BLaER1 (cell line): ENCODE measurements around the gene DNAI1.

ENCODE experiments used
- H3K27ac ChIP-seq: shearing (Covaris generic); formaldehyde crosslinking; 2 replicates; pipeline ENCODE4 v1.8.1; 2022
- H3K27me3 ChIP-seq: shearing (Covaris generic); formaldehyde crosslinking; 2 replicates; pipeline ENCODE4 v1.8.1; 2022
- H3K36me3 ChIP-seq: shearing (Covaris generic); formaldehyde crosslinking; 2 replicates; pipeline ENCODE4 v1.8.1; 2022
- H3K4me1 ChIP-seq: shearing (Covaris generic); formaldehyde crosslinking; 2 replicates; pipeline ENCODE4 v1.8.1; 2022
- H3K4me2 ChIP-seq: shearing (Covaris generic); formaldehyde crosslinking; 2 replicates; pipeline ENCODE4 v1.8.1; 2022
- H3K4me3 ChIP-seq: shearing (Covaris generic); formaldehyde crosslinking; 2 replicates; pipeline ENCODE4 v1.8.1; 2022
- H3K9ac ChIP-seq: shearing (Covaris generic); formaldehyde crosslinking; 2 replicates; pipeline ENCODE4 v1.8.1; 2022
- H3K9me3 ChIP-seq: shearing (Covaris generic); formaldehyde crosslinking; 2 replicates; pipeline ENCODE4 v1.8.1; 2022
- H4K20me1 ChIP-seq: shearing (Covaris generic); formaldehyde crosslinking; 2 replicates; pipeline ENCODE4 v1.8.1; 2022
- Cebpa-rat ChIP-seq: shearing (Covaris generic); IDR thresholded peaks from 2 replicates; pipeline ENCODE4 v1.8.1; 2022

DNAI1 gene

DNA sequence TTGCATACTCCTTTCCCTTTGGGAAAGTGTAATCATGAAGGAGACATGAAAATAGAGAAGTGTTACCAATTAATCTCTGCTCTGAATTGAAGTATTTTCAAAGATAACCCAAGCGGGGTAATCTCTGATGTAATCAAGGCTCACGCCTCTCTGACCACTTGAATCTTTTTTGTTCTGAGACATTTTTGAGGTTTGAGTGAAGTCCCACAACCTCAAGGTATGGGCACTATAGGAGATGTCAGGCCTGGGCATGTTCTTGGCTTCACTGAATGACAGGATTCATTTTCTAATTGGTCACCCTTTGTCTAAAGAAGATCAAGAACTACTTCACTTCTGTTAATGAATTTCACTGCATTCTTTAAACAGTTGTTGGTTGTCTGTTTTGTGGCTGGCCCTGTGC lies 40.5 kb downstream of the DNAI1 start:
- Histone ChIP-seq H4K20me1 (peaks cover 16% of the 10 kb centered on the region; the same call in 1 of the 2 replicates), H3K4me2 (no peak overlapping the region), H3K4me1 (no peaks in the 10 kb centered on the region), H3K27ac (no peak overlapping the region), H3K36me3 (no peaks in the 10 kb centered on the region), H3K9ac (no peak overlapping the region), H3K27me3 (no peaks in the 10 kb centered on the region), H3K4me3 (no peak overlapping the region), H3K9me3 (no peaks in the 10 kb centered on the region)
- no peak for TF ChIP-seq Cebpa-rat

DNA sequence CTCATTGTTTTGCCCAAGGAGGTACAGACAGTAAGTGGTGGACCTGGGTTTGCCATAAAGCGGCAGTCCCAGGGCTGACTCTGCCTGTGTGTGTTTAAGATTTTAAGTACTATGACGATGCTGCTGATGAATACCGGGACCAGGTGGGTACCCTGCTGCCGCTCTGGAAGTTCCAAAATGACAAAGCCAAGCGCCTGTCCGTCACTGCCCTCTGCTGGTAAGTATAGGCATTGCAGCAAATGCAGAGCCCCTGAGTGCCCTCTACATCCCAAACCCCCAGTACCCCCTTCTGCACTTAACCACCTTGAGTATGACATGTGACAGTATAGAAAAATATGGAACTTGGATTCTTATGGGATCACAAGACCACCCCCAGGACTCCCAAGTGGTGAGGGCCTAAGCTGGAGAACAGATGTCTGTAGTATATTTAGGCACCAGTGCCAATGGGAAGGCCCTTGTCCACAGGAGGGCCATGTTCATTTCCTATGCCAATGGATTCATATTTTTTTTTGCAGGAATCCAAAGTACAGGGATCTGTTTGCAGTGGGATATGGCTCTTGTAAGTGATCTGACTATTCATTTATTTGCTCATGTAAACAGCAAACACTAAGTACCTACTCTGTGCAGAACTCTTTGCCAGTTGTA lies 42.1 kb downstream of the DNAI1 start:
- Histone ChIP-seq H3K9me3 (no peaks in the 10 kb centered on the region), H3K4me2 (no peak overlapping the region), H3K27me3 (no peaks in the 10 kb centered on the region), H4K20me1 (0 out of 2 replicates have a peak, but pooled peaks cover 7% of the 10 kb centered on the region), H3K4me3 (no peak overlapping the region), H3K27ac (no peak overlapping the region), H3K9ac (no peak overlapping the region), H3K4me1 (no peaks in the 10 kb centered on the region), H3K36me3 (no peaks in the 10 kb centered on the region)
- TF ChIP-seq Cebpa-rat = no peak

DNA sequence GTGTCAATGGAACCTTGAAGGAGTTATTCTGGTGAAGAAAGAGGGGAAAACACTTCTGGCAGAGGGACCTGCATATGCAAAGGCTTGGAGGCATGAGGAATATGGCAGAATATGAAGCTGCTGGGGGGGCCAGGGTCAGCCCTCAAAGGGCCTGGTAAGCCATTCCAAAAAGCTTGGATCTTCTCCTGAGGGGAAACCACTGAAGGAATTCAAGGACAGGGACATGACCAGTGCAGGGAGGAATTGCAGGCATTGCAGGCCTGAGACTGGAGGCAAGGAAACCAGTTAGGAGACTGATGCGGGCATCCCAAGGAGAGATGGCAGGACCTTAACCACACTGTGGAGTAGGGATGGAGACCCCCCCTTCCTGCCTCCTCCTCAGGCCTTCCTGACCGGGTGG lies 42.8 kb downstream of the DNAI1 start:
- Histone ChIP-seq H3K27me3 (no peaks in the 10 kb centered on the region), H3K9ac (no peak overlapping the region), H3K4me3 (no peak overlapping the region), H3K27ac (no peak overlapping the region), H4K20me1 (0 out of 2 replicates have a peak, but pooled peaks cover under 1% of the 10 kb centered on the region), H3K4me2 (no peak overlapping the region), H3K36me3 (no peaks in the 10 kb centered on the region), H3K4me1 (no peaks in the 10 kb centered on the region), H3K9me3 (no peaks in the 10 kb centered on the region)
- no peak for TF ChIP-seq Cebpa-rat

- Histone ChIP-seq H3K36me3 (no peaks in the 10 kb centered on the region), H3K4me2 (no peak overlapping the region)
These were observed 43.4 kb downstream of the DNAI1 start for GRCh38 chr9:34501889-34502425.

DNA sequence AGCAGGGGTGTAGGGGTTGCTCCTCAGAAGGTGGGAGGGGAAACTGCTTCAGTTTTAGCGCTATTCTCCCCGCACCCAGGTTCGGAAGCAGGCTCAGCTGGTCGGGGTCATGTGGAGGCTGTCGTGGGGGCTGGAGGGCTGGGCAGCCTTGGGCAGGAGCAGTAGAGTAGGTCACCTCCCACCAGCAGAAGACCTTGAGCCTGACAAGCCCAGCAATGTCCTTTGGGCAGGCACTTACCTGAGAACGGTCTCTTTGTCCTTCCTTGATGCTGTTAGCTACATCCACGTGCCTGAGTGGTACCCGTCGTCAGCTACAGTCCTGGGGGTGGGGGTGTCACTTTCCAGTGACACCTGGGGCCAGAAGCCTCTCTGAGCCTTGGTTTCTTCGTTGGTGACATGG lies 43.9 kb downstream of the DNAI1 start:
- Histone ChIP-seq H3K4me1 (no peaks in the 10 kb centered on the region), H3K9me3 (no peaks in the 10 kb centered on the region), H3K4me2 (no peak overlapping the region), H3K36me3 (no peaks in the 10 kb centered on the region), H3K27ac (no peak overlapping the region), H3K9ac (no peak overlapping the region), H3K4me3 (no peak overlapping the region), H4K20me1 (no peaks in the 10 kb centered on the region), H3K27me3 (no peaks in the 10 kb centered on the region)
- TF ChIP-seq Cebpa-rat = no peak

More at GRCh38 chr9:34501889-34502425, 43.4 kb downstream of the DNAI1 start:
- no peaks in the 10 kb centered on the region for H3K9me3 ChIP-seq
- H3K27ac ChIP-seq = no peak overlapping the region
- TF ChIP-seq Cebpa-rat = no peak
- H4K20me1 ChIP-seq = no peaks in the 10 kb centered on the region
- H3K4me3 ChIP-seq = no peak overlapping the region
- no peak overlapping the region for H3K9ac ChIP-seq
- no peaks in the 10 kb centered on the region for H3K27me3 ChIP-seq
- H3K4me1 ChIP-seq = no peaks in the 10 kb centered on the region

DNA sequence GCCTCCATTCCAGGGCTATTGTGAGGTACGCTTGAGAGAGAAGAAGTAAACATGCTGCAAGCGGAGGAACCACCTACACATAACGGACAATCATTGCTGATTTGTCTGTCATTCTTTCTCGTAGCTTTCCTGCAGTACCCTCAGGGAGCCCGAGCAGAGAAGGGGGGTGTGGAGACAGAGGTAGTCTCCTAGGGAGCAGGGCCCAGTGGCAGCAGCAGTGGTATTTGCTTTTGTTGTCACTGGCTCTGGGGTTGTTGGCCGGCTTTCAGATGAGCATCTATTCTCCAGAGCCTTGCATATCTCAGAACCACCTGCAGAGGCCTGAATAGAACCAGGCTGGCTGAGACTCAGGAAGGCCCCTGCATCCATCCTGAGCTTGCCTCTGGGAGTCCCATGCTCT lies 44.3 kb downstream of the DNAI1 start:
- no peaks in the 10 kb centered on the region for H3K4me1 ChIP-seq
- H3K9me3 ChIP-seq = no peaks in the 10 kb centered on the region
- no peaks in the 10 kb centered on the region for H3K27me3 ChIP-seq
- H3K36me3 ChIP-seq = no peaks in the 10 kb centered on the region
- H3K9ac ChIP-seq = no peak overlapping the region
- no peaks in the 10 kb centered on the region for H4K20me1 ChIP-seq
- TF ChIP-seq Cebpa-rat = no peak
- H3K4me3 ChIP-seq = no peak overlapping the region
- H3K27ac ChIP-seq = no peak overlapping the region
- no peak overlapping the region for H3K4me2 ChIP-seq

GRCh38 chr9:34503406-34503805 lies 44.8 kb downstream of the DNAI1 start:
- Histone ChIP-seq H3K36me3 (no peaks in the 10 kb centered on the region), H3K27me3 (no peaks in the 10 kb centered on the region), H3K4me1 (no peaks in the 10 kb centered on the region), H3K9me3 (no peaks in the 10 kb centered on the region), H3K4me2 (no peak overlapping the region), H3K9ac (no peak overlapping the region), H4K20me1 (no peaks in the 10 kb centered on the region), H3K4me3 (no peak overlapping the region), H3K27ac (no peak overlapping the region)
- TF ChIP-seq Cebpa-rat = no peak

GRCh38 chr9:34505370-34506120 lies 46.9 kb downstream of the DNAI1 start:
- no peak overlapping the region for H3K4me2 ChIP-seq
- no peak for TF ChIP-seq Cebpa-rat
- H3K27ac ChIP-seq = no peak overlapping the region
- H3K9ac ChIP-seq = no peak overlapping the region
- no peaks in the 10 kb centered on the region for H3K27me3 ChIP-seq
- no peaks in the 10 kb centered on the region for H3K9me3 ChIP-seq
- no peaks in the 10 kb centered on the region for H4K20me1 ChIP-seq
- no peaks in the 10 kb centered on the region for H3K36me3 ChIP-seq
- no peaks in the 10 kb centered on the region for H3K4me1 ChIP-seq
- H3K4me3 ChIP-seq = no peak overlapping the region

DNA sequence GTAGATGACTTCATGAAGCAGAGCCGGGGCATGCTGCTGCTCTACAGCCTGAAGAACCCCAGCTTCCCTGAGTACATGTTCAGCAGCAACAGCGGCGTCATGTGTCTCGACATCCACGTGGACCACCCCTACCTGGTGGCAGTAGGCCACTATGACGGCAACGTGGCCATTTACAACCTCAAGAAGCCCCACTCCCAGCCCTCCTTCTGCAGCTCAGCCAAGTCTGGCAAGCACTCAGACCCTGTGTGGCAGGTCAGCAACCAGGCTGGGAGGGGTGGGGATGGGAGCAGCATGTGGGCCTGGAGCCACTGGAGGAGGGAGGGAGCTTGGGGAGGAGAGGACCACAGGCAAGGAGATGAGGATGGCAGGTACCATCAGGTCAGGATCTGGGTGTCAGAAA lies 48.0 kb downstream of the DNAI1 start:
- H3K4me1 ChIP-seq = no peaks in the 10 kb centered on the region
- H3K27me3 ChIP-seq = no peaks in the 10 kb centered on the region
- no peak for TF ChIP-seq Cebpa-rat
- H4K20me1 ChIP-seq = no peaks in the 10 kb centered on the region
- no peak overlapping the region for H3K4me3 ChIP-seq
- no peak overlapping the region for H3K4me2 ChIP-seq
- H3K27ac ChIP-seq = no peak overlapping the region
- no peaks in the 10 kb centered on the region for H3K9me3 ChIP-seq
- no peaks in the 10 kb centered on the region for H3K36me3 ChIP-seq
- no peak overlapping the region for H3K9ac ChIP-seq

- no peak for TF ChIP-seq Cebpa-rat
- Histone ChIP-seq H3K9ac (no peak overlapping the region), H3K4me2 (no peak overlapping the region), H3K27ac (no peak overlapping the region), H3K4me3 (no peak overlapping the region), H3K4me1 (peaks cover 9% of the 10 kb centered on the region), H3K27me3 (no peaks in the 10 kb centered on the region), H4K20me1 (no peaks in the 10 kb centered on the region), H3K9me3 (no peaks in the 10 kb centered on the region), H3K36me3 (no peaks in the 10 kb centered on the region)
These were observed 49.0 kb downstream of the DNAI1 start for GRCh38 chr9:34507556-34507955.
